Germinal center (tissue), 1 donor: Measurements from ENCODE around the gene FAM234A.

Source experiments
- DNase-seq: peaks from one replicate; pipeline ENCODE4 v3.0.0; 2012; ENCODE audit warnings: mixed read lengths, low spot score

Gene FAM234A

GRCh38 chr16:280991-281659 is 46.5 kb downstream of the FAM234A start:
- no peak for DNase-seq

GRCh38 chr16:281660-282255 is 47.1 kb downstream of the FAM234A start:
- no peak for DNase-seq

GRCh38 chr16:282491-282890 is 47.9 kb downstream of the FAM234A start:
- DNase-seq: no peak

- no peak for DNase-seq
These were observed 48.6 kb downstream of the FAM234A start, which contains the start of gene PDIA2 for GRCh38 chr16:283033-283805. PDIA2 (plus strand) TSS chr16:283164; CDS start chr16:283170, 6 bp downstream.

- DNase-seq: no peak
These were observed 49.8 kb downstream of the FAM234A start for GRCh38 chr16:284204-285120.

GRCh38 chr16:285146-286055 is 50.8 kb downstream of the FAM234A start:
- DNase-seq: no peak

GRCh38 chr16:286491-287297 is 52.1 kb downstream of the FAM234A start:
- no peak for DNase-seq

GRCh38 chr16:287298-287811 is 52.7 kb downstream of the FAM234A start:
- DNase-seq: no peak

GRCh38 chr16:287981-288920 is 53.6 kb downstream of the FAM234A start:
- no peak for DNase-seq

- DNase-seq: no peak
These were observed 54.9 kb downstream of the FAM234A start for GRCh38 chr16:289395-289997.

- no peak for DNase-seq
These were observed 55.5 kb downstream of the FAM234A start for GRCh38 chr16:290015-290680.

GRCh38 chr16:290681-291405 is 56.2 kb downstream of the FAM234A start:
- DNase-seq: no peak

- DNase-seq: no peak
These were observed 56.9 kb downstream of the FAM234A start for GRCh38 chr16:291539-291938.

GRCh38 chr16:293043-293775 is 58.6 kb downstream of the FAM234A start:
- no peak for DNase-seq

- no peak for DNase-seq
These were observed 61.7 kb downstream of the FAM234A start for GRCh38 chr16:296276-296675.

- DNase-seq: no peak
These were observed 62.3 kb downstream of the FAM234A start for GRCh38 chr16:296806-297510.
